HepG2 (cell line): ENCODE results near the gene AMPD2. TPM values are rescaled to one million over a fixed set of nuclear protein-coding genes. Genes with fewer than 3 reads are reported as not detected.

Experiments
- ATAC-seq: fragments of 200-7000 bp; cut with Tn5 transposase; 3 replicates; pipeline ENCODE4 v1.9.1; 2020; ENCODE audit warnings: mild to moderate bottlenecking, moderate library complexity
- BruUV-seq: library from RNA; stranded (reverse); fragments of 400-500 nt; replicated peaks from 2 replicates; lab custom pipeline; 2021; lab: Mats Ljungman, UMichigan
- CTCF ChIA-PET: fragments of 300-600 bp; formaldehyde crosslinking; extraction: SDS; loops from one replicate; lab custom pipeline; 2021; ENCODE audit warnings: low total read pairs, inconsistent platforms, low intra/inter-chr PET ratio; lab: Yijun Ruan, JAX
- POLR2A ChIA-PET: fragments of 350-600 bp; sonication (Branson Sonifier 250); formaldehyde crosslinking; loops from one replicate; lab custom pipeline; 2020; ENCODE audit warnings: antibody characterized with exemption, inconsistent platforms; lab: Yijun Ruan, JAX
- DNase-seq: peaks from one replicate; pipeline ENCODE4 v3.0.0-alpha.2; 2015; ENCODE audit warnings: low spot score
- FAIRE-seq: peaks from 3 replicates; lab custom pipeline; 2011; peaks lifted over from hg19 to GRCh38; lab: Jason Lieb, UNC
- H2AFZ ChIP-seq: one replicate; pipeline ENCODE4 v1.6.1; 2011; ENCODE audit warnings: low read length, inconsistent platforms
- H3K27ac ChIP-seq: fragments of 300-600 bp; 3 replicates; pipeline ENCODE4 v1.8.0; 2011; ENCODE audit warnings: mixed run types, mild to moderate bottlenecking, mixed read lengths, low read length, inconsistent platforms; ENCODE audit not compliant: insufficient read depth; ENCODE audit errors: extremely low read length
- H3K27me3 ChIP-seq, 2 experiments: fragments of 200-600 bp in 1 of 2; 2 replicates in 1 of 2; 3 replicates in 1 of 2; pipeline versions ENCODE4 v1.6.0 to v1.8.0; 2011; ENCODE audit warnings: low read length in 2 of 2, mild to moderate bottlenecking in 2 of 2, moderate library complexity in 2 of 2, inconsistent platforms in 1 of 2; ENCODE audit not compliant: insufficient read depth in 2 of 2, control insufficient read depth in 1 of 2
- H3K36me3 ChIP-seq, 2 experiments: fragments of 200-600 bp in 1 of 2; replicated peaks in 1 of 2; 2 replicates in 1 of 2; 3 replicates in 1 of 2; pipeline versions ENCODE4 v1.5.1 to v1.8.0; 2011; ENCODE audit warnings: low read length in 2 of 2, inconsistent platforms in 1 of 2; ENCODE audit not compliant: insufficient read depth in 2 of 2, control insufficient read depth in 1 of 2
- H3K4me1 ChIP-seq: 2 replicates; pipeline ENCODE4 v1.5.1; 2012; ENCODE audit warnings: low read length, inconsistent platforms; ENCODE audit not compliant: insufficient read depth
- H3K4me2 ChIP-seq: 2 replicates; pipeline ENCODE4 v1.6.0; 2011; ENCODE audit warnings: low read depth, low read length, inconsistent platforms
- H3K4me3 ChIP-seq, 3 experiments: fragments of 200-600 bp in 1 of 3; sonication (generic), shearing (Covaris generic) in 1 of 3; replicated peaks in 1 of 3; 2 replicates each; pipeline ENCODE4 v1.5.1; 2011 to 2016; ENCODE audit warnings: low read length in 3 of 3, inconsistent platforms in 2 of 3, low read depth in 2 of 3, mild to moderate bottlenecking in 2 of 3, control low read depth in 1 of 3, mixed read lengths in 1 of 3; ENCODE audit not compliant: insufficient read depth in 1 of 3
- H3K79me2 ChIP-seq: one replicate; pipeline ENCODE4 v1.6.1; 2011; ENCODE audit warnings: low read length, inconsistent platforms; ENCODE audit not compliant: insufficient read depth
- H3K9ac ChIP-seq: 2 replicates; pipeline ENCODE4 v1.6.0; 2011; ENCODE audit warnings: mild to moderate bottlenecking, low read depth, low read length, inconsistent platforms; ENCODE audit not compliant: insufficient read depth
- H3K9me3 ChIP-seq: 2 replicates; pipeline ENCODE4 v1.5.1; 2012; ENCODE audit warnings: mild to moderate bottlenecking, low read length
- H4K20me1 ChIP-seq: 2 replicates; pipeline ENCODE4 v1.6.0; 2011; ENCODE audit warnings: inconsistent platforms, mild to moderate bottlenecking, low read length, moderate library complexity; ENCODE audit not compliant: insufficient read depth
- HIVEP1 ChIP-seq: sonication (generic); formaldehyde crosslinking; IDR thresholded peaks from 2 replicates; pipeline ENCODE4 v1.4.0; 2020; ENCODE audit warnings: mild to moderate bottlenecking, missing genetic modification reagents
- ISL2 ChIP-seq: sonication (generic); formaldehyde crosslinking; IDR thresholded peaks from 2 replicates; pipeline ENCODE4 v1.5.0; 2020; ENCODE audit warnings: missing genetic modification reagents
- MAFK ChIP-seq, 2 experiments: IDR thresholded peaks in 1 of 2; conservative IDR thresholded peaks in 1 of 2; 2 replicates each; pipeline ENCODE4 v1.6.1; 2011; ENCODE audit warnings: improper control_type of control experiment in 2 of 2, low read length in 2 of 2
- NFKBIZ ChIP-seq: IDR thresholded peaks from 2 replicates; pipeline ENCODE4 v1.6.1; 2018; ENCODE audit warnings: missing genetic modification reagents, missing compliant biosample characterization
- TCF7 ChIP-seq: sonication (generic); IDR thresholded peaks from 2 replicates; pipeline ENCODE4 v1.6.1; 2016; ENCODE audit warnings: antibody characterized with exemption, low read depth
- ZBTB20 ChIP-seq: sonication (generic); formaldehyde crosslinking; IDR thresholded peaks from 2 replicates; pipeline ENCODE4 v1.8.1; 2023; ENCODE audit warnings: missing genetic modification reagents, low read depth, mild to moderate bottlenecking, borderline replicate concordance
- WGBS: methylation state at CpG from one replicate; pipeline ENCODE4 v1.1.6; 2017; ENCODE audit warnings: low lambda C conversion rate; 5-methylcytosine and 5-hydroxymethylcytosine counted together
- in situ Hi-C: cut with HindIII; loops from 2 replicates; pipeline ENCODE4 v1.10.0; 2017; ENCODE audit warnings: low pct_unique_long_range_greater_than_20kb; ENCODE audit not compliant: extremely low pct_ligation_motif_present
- intact Hi-C: fragments of 100-400 bp; cut with micrococcal nuclease; formaldehyde crosslinking; loops from one replicate; pipeline ENCODE4 v1.10.0; 2022; ENCODE audit not compliant: unreplicated experiment
- polyA plus RNA-seq, 8 experiments: library from polyadenylated mRNA; depleted of rRNA in 3 of 8; stranded (reverse) in 7 of 8; unstranded in 1 of 8; fragments of >200 nt; fragmentation: Illumina TruSeq in 4 of 8; extraction: Trizol in 4 of 8; gene quantifications; 2 replicates each; pipeline versions ENCODE4 v1.2.1 to v1.2.3, GENCODE V29; 2011 to 2016; ENCODE audit warnings: low read depth in 4 of 8, missing spikeins in 1 of 8, mixed read lengths in 1 of 8; ENCODE audit not compliant: insufficient read depth in 1 of 8
- total RNA-seq, 5 experiments: library from RNA; depleted of rRNA; stranded (reverse); fragments of >200 nt; fragmentation: Illumina TruSeq; extraction: Trizol; gene quantifications; 2 replicates each; pipeline ENCODE4 v1.2.3, GENCODE V29; 2016; ENCODE audit warnings: low read depth in 1 of 5
- TF ChIP-seq, protein P1 (sequence below): sonication (generic); formaldehyde crosslinking; IDR thresholded peaks from 2 replicates; pipeline ENCODE4 v1.4.0; 2020; ENCODE audit warnings: missing genetic modification reagents
- TF ChIP-seq, protein P2 (sequence below): sonication (generic); formaldehyde crosslinking; IDR thresholded peaks from 2 replicates; pipeline ENCODE4 v1.4.0; 2020; ENCODE audit warnings: missing genetic modification reagents

The AMPD2 gene
- total and polyA plus RNA-seq, 2 of the 13 experiments (the other 11 are each of a cell fraction or from before 2014, with no cell fraction given), result 62.3 to 82.0 TPM

DNA sequence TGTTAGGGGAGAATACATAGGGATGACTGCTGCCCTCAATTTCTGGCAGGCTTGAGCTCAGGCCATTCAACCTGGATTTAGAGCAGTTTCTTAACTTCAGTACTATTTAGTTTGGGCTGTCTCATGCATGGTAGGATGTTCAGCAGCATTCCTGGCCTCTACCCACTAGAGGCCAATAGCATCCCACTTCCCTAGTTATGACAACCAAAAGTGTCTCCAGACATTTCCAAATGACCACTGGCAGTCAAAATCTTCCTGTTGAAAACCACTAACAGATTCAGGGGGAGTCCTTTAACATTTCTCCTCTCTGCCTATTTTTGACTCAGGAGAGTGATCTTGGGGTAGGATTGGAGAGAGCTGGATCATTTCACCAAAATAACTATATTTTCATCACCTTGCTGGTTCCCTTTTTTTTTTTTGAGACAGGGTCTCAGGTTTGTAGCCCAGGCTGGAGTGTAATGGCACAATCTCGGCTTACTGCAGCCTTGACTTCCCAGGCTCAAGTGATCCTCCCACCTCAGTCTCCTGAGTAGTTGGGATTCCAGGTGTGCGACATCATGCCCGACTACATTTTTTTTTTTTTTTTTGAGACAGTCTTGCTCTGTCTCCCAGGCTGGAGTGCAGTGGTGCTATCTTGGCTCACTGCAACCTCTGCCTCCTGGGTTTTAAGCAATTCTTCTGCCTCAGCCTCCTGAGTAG lies 8.9 kb upstream of the AMPD2 start:
- Histone ChIP-seq H3K9me3 (no peaks in the 10 kb centered on the region), H3K4me2 (no peak overlapping the region), H3K4me3 (no peak overlapping the region), H3K27ac (no peak overlapping the region), H3K27me3 (no peaks in the 10 kb centered on the region), H3K36me3 (no peaks in the 10 kb centered on the region; a peak in 1 of 5 replicates), H3K79me2 (no peaks in the 10 kb centered on the region), H4K20me1 (no peaks in the 10 kb centered on the region; the same call in 1 of the 2 replicates), H3K9ac (no peak overlapping the region), H3K4me1 (peaks cover 39% of the 10 kb centered on the region), H2AFZ (no peak overlapping the region)
- ChIA-PET POLR2A (no interaction called here), CTCF (no interaction called here)
- ATAC-seq (no peak; the same call in 2 of the 3 replicates), DNase-seq (no peak), FAIRE-seq (no peak)
- intact Hi-C loops, result no loop called here
- 41% methylated on average over 3 of the region's 3 CpGs for WGBS
- no TSS peak for BruUV-seq
- in situ Hi-C loops, result no loop called here
- TF ChIP-seq, protein P1, sequence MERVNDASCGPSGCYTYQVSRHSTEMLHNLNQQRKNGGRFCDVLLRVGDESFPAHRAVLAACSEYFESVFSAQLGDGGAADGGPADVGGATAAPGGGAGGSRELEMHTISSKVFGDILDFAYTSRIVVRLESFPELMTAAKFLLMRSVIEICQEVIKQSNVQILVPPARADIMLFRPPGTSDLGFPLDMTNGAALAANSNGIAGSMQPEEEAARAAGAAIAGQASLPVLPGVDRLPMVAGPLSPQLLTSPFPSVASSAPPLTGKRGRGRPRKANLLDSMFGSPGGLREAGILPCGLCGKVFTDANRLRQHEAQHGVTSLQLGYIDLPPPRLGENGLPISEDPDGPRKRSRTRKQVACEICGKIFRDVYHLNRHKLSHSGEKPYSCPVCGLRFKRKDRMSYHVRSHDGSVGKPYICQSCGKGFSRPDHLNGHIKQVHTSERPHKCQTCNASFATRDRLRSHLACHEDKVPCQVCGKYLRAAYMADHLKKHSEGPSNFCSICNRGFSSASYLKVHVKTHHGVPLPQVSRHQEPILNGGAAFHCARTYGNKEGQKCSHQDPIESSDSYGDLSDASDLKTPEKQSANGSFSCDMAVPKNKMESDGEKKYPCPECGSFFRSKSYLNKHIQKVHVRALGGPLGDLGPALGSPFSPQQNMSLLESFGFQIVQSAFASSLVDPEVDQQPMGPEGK, result no peak
- no peak for TF ChIP-seq TCF7
- TF ChIP-seq, protein P2, sequence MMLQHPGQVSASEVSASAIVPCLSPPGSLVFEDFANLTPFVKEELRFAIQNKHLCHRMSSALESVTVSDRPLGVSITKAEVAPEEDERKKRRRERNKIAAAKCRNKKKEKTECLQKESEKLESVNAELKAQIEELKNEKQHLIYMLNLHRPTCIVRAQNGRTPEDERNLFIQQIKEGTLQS, result 0 out of 2 replicates have a peak, but pooled peaks have one; percentile 28

DNA sequence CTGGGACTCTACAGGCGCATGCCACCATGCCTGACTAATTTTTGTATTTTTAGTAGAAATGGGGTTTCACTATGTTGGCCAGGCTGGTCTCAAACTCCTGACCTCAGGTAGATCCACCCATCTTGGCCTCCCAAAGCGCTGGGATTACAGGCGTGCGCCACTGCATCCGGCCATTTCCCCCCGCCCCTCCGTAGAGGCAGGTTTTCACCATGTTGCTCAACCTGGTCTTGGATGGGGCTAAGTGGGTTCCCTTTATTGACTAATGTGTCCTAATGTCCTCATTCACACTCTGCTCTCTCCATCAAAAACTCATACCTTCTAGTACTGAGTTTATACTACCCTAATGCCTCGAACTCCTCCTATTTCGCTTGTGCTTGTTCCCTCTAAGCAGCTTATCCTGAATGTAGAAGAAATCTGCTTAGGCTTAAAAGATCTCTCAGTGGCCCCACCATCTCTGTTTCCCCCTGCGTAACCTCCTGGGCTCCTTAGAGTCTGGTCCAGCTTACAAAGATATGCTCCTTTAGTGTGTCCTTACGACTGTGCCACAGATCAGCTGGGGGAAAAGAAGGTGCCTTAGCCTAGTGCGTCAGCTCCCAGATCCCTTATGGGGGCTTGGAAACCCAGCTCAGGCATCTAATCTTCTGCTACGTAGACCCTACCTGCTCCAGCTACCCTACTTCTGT lies 8.2 kb upstream of the AMPD2 start:
- DNase-seq (no peak), FAIRE-seq (no peak), ATAC-seq (no peak)
- Histone ChIP-seq H3K9me3 (no peaks in the 10 kb centered on the region), H4K20me1 (no peaks in the 10 kb centered on the region; the same call in 1 of the 2 replicates), H3K27me3 (no peaks in the 10 kb centered on the region), H3K27ac (no peak overlapping the region), H2AFZ (no peak overlapping the region), H3K4me2 (no peak overlapping the region), H3K36me3 (no peaks in the 10 kb centered on the region), H3K79me2 (no peaks in the 10 kb centered on the region), H3K4me3 (no peak overlapping the region), H3K4me1 (peaks cover 45% of the 10 kb centered on the region), H3K9ac (no peak overlapping the region)
- intact Hi-C loops (no loop called here), in situ Hi-C loops (no loop called here)
- BruUV-seq, result no TSS peak
- TF ChIP-seq ISL2 (CRISPR knock-in tag), result no peak
- no peak for TF ChIP-seq MAFK (conservative IDR thresholded peaks at IDR 0.05 in 1 of 2, IDR thresholded peaks at IDR 0.05 in 1 of 2; ENCODE audit: low read length in 2 of 2)
- no peak for TF ChIP-seq HIVEP1 (CRISPR knock-in tag)
- TF ChIP-seq NFKBIZ (CRISPR knock-in tag), result no peak
- TF ChIP-seq ZBTB20 (CRISPR knock-in tag), result no peak
- WGBS, result 85% methylated on average over 13 of the region's 13 CpGs
- ChIA-PET CTCF (no interaction called here), POLR2A (no interaction called here)
